ENCODE data around the gene CLDN1. TPM values are rescaled to one million over a fixed set of nuclear protein-coding genes. Genes with fewer than 3 reads are reported as not detected.

The CLDN1 gene
- total and polyA plus RNA-seq, 2 of the 8 experiments (the other 6 are each of a cell fraction or from before 2014, with no cell fraction given), result 3.1 to 6.1 TPM

GRCh38 chr3:190281308-190282051, 40.8 kb downstream of the CLDN1 start:
- Histone ChIP-seq H3K14ac (ENCODE audit: insufficient read length) (no peak overlapping the region), H3K23ac (ENCODE audit: insufficient read length) (no peak overlapping the region), H3K79me1 (ENCODE audit: low read depth, low read length) (no peaks in the 10 kb centered on the region), H3K9me3 (ENCODE audit: insufficient read depth in 2 of 2, low read depth in 1 of 2, low read length in 1 of 2) (no peaks in the 10 kb centered on the region), H3K27me3 (replicated peaks in 1 of 4; ENCODE audit: control insufficient read depth in 3 of 4, extremely low read depth in 1 of 4, insufficient read depth in 3 of 4, low read length in 3 of 4) (peaks cover 0 to 1% (median 0%) of the 10 kb centered on the region in 4 experiments; a peak in 1 of 7 replicates), H3K23me2 (ENCODE audit: low read depth, low read length) (no peaks in the 10 kb centered on the region), H2BK20ac (ENCODE audit: low read length) (no peak overlapping the region), H3K4me2 (ENCODE audit: insufficient read depth in 1 of 2, low read depth in 2 of 2, low read length in 2 of 2) (no peak overlapping the region), H2AK5ac (ENCODE audit: low read depth, low read length) (no peak overlapping the region), H3K79me2 (ENCODE audit: control insufficient read depth in 1 of 2, insufficient read depth in 2 of 2, low read length in 2 of 2) (no peaks in the 10 kb centered on the region), H3K56ac (replicated peaks; ENCODE audit: insufficient read length, low read depth, low read length) (no peak overlapping the region), H2BK5ac (ENCODE audit: low read depth, low read length) (no peak overlapping the region), H3K18ac (ENCODE audit: extremely low read depth, low read length) (no peak overlapping the region), H4K8ac (ENCODE audit: extremely low read depth, insufficient read depth, low read length) (no peak overlapping the region), H3K27ac (ENCODE audit: low read depth, low read length) (no peak overlapping the region), H3K36me3 (ENCODE audit: control insufficient read depth in 2 of 4, insufficient read depth in 4 of 4, low read length in 3 of 4) (no peaks in the 10 kb centered on the region), H2BK120ac (replicated peaks; ENCODE audit: low read depth, low read length) (no peak overlapping the region), H4K91ac (replicated peaks; ENCODE audit: insufficient read length, low read length) (no peak overlapping the region), H3K4me3 (ENCODE audit: extremely low read depth in 1 of 4, insufficient read depth in 2 of 4, low read depth in 3 of 4, low read length in 4 of 4) (no peak overlapping the region), H3K4ac (replicated peaks; ENCODE audit: insufficient read length, low read depth, low read length) (no peak overlapping the region), H2AFZ (ENCODE audit: low read length) (no peak overlapping the region), H3K4me1 (replicated peaks in 1 of 4; ENCODE audit: control insufficient read depth in 3 of 4, insufficient read depth in 4 of 4, low read length in 3 of 4) (no peaks in the 10 kb centered on the region), H2BK15ac (ENCODE audit: low read length) (no peak overlapping the region), H3K9ac (replicated peaks in 1 of 4; ENCODE audit: extremely low read depth in 1 of 4, low read depth in 3 of 4, low read length in 3 of 4) (no peak overlapping the region), H4K5ac (ENCODE audit: insufficient read length, low read depth, low read length) (no peak overlapping the region), H2BK12ac (ENCODE audit: low read depth, low read length) (no peak overlapping the region), H4K20me1 (replicated peaks in 1 of 2; ENCODE audit: control insufficient read depth in 1 of 2, insufficient read depth in 2 of 2, low read length in 2 of 2) (no peaks in the 10 kb centered on the region)
- CTCF ChIA-PET (ENCODE audit: partially characterized antibody), result interaction anchor here (1.0 kb wide), 1 partner anchor 79 kb away, joined by 3 read pairs; no protein-coding TSS in a partner anchor
- no peak for DNase-seq (ENCODE audit: low read depth in 1 of 2, low spot score in 2 of 2)
- WGBS, 2 experiments (ENCODE audit: extremely low coverage in 1 of 2, insufficient coverage in 1 of 2, insufficient read length in 1 of 2, insufficient replicate concordance in 2 of 2, low coverage in 1 of 2, low lambda C conversion rate in 2 of 2, missing lambda C conversion rate in 1 of 2), result 89% methylated on average over 4 of the region's 4 CpGs; no CpG with 5 or more reads in 1 of the 2 experiments
- POLR2A ChIA-PET (ENCODE audit: partially characterized antibody), result no interaction called here
- no peak for FAIRE-seq
- TF ChIP-seq TEAD4 (IDR thresholded peaks at IDR 0.05; ENCODE audit: low read depth, low read length), result no peak
- no peak for TF ChIP-seq BRCA1 (IDR thresholded peaks at IDR 0.05; ENCODE audit: low read depth, low read length)
- no peak for TF ChIP-seq KDM1A (IDR thresholded peaks at IDR 0.05; ENCODE audit: borderline replicate concordance, low read length)
- TF ChIP-seq GABPA (IDR thresholded peaks at IDR 0.05; ENCODE audit: borderline replicate concordance, insufficient read depth, low read length), result no peak
- TF ChIP-seq POLR2A (IDR thresholded peaks at IDR 0.05; ENCODE audit: control extremely low read depth in 1 of 2, low read depth in 2 of 2, low read length in 2 of 2), result no peak
- TF ChIP-seq, protein P1, sequence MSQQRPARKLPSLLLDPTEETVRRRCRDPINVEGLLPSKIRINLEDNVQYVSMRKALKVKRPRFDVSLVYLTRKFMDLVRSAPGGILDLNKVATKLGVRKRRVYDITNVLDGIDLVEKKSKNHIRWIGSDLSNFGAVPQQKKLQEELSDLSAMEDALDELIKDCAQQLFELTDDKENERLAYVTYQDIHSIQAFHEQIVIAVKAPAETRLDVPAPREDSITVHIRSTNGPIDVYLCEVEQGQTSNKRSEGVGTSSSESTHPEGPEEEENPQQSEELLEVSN (IDR thresholded peaks at IDR 0.05), result no peak
- TF ChIP-seq CEBPB (IDR thresholded peaks at IDR 0.05; ENCODE audit: low read depth, low read length), result peak; percentile 81
- TF ChIP-seq JUND (IDR thresholded peaks at IDR 0.05; ENCODE audit: low read length), result no peak

All from H1 (cell line).